CD4-positive, alpha-beta T cell treated with Interleukin-4 for 4 hours (primary cell): ENCODE measurements around the gene GLRB.
"Not testable (repeated sequence)": the region's sequence is repeated elsewhere in the genome, so short reads cannot be mapped to it uniquely, and the experiment has no call there.

ENCODE experiments used
- DNase-seq: peaks from one replicate; pipeline ENCODE4 v3.0.0-alpha.2; 2020

Gene GLRB

DNA sequence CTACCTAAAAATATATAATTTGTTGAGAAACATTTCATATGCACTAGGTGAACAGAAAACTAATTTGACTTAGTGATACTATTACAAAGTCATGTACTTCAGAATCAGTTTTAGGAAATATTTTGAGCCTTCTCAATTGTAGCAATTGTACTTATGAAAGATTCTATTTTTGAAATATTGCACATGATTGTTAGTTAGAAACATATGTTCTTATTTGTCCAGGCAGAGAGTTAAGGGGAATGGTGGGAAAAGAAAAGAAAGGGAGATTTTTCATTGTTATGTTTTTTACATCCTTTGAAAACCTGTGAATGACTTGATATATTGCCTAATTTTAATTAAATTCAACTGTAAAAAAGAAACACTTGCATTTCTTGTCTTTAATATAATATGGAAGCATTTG lies 66.0 kb downstream of the GLRB start:
- no peak for DNase-seq

DNA sequence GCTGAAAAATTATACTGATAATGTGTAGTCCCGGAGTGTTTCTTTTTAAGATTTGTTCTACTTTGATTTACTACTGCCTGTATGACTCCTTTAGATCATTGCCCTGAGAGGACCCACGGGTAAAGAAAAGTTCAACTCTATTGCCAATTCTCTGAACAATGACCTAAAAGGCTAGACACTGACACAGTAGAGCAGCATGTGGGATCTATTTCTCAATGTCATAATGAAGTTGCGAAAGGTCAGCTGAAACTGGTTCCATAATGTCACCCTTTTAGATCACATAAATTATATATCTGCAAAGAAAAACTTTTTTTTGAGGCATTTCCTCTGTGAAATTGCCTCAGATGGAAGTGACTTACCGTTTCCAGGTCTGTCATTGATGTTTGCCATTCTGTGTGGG lies 67.4 kb downstream of the GLRB start:
- DNase-seq = no peak

DNA sequence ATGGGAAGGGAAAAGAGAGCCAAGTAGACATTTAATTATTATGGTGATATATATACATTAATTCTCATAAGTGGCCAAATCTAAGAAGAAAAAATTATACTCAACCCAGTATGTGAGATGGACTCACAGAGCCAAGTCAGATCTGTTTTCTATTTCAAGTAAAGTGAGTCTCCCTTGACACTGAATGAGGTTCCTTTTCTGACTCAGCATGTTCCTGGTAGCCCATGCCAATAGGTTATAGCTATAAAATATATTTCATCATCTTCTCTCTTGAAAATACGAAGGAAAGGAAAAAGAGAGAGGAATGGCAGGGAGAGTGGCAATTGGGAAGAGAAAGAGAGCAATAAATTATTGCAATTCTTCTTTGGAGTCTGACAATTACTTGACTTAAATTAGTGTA lies 75.8 kb downstream of the GLRB start:
- DNase-seq = no peak

DNA sequence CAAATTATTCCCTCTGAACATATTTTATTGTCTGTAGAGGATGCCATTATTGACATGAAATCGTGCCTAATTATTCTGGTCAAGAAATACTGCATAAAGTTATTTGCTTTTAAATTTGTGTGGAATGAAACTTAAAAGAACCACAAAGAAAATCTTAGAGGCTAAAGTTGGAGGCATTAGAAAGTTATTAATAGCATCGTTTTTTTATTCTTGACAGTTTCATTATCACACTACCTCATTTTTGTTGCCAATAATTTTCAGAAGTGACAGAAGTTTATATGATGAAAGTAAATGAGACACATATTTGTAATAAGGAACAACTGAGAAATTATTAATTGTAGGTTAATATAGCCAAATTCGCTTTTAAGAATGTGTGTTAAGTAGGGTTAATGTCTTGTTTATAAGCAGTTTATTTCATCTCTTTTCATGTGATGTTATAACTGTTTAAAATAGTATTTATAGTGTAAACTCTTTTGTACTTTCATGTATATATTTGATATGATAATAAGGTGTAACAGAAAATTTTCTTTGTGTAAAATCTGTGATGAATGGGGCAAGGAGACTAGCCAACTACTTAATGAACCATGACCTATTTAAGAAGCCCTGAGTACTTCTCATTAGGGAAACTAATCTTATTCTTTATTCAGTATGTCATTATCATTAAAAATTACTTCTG lies 90.1 kb downstream of the GLRB start:
- no peak for DNase-seq

DNA sequence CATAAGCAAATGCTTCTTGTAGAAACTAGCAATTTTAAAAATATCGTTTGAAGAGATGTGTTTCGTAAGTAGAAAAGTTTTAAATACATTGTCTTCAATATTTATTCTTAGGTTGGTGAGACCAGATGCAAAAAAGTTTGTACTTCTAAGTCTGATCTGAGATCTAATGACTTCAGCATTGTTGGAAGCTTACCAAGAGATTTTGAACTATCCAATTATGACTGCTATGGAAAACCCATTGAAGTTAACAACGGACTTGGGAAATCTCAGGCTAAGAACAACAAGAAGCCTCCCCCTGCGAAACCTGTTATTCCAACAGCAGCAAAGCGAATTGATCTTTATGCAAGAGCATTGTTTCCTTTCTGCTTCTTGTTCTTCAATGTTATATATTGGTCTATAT lies 94.4 kb downstream of the GLRB start:
- no peak for DNase-seq

DNA sequence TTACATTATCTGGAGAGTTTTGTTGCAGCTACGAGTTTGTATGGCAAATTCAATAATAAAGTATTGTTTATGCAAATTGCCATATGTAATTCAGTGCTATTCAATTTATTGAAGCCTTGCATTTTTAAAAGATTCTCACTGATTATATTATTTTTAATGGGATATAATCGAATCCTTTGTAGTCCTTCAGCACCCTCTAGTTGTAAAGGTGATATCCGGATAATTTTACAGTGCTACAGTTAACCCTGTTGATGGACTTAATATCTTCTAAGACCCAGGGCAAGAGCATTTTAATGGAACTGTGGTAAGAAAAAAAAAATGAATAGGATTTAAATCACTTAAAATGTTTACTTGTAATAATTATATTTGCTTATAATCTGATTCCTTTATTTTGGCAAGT lies 96.1 kb downstream of the GLRB start:
- DNase-seq = no peak

DNA sequence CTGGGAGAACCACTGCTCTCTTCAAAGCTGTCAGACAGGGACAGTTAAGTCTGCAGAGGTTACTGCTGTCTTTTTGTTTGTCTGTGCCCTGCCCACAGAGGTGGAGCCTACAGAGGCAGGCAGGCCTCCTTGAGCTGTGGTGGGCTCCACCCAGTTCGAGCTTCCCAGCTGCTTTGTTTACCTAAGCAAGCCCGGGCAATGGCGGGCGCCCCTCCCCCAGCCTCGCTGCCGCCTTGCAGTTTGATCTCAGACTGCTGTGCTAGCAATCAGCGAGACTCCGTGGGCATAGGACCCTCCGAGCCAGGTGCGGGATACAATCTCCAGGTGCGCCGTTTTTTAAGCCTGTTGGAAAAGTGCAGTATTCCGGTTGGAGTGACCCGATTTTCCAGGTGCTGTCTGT lies 104.3 kb downstream of the GLRB start:
- DNase-seq = not testable (repeated sequence)

DNA sequence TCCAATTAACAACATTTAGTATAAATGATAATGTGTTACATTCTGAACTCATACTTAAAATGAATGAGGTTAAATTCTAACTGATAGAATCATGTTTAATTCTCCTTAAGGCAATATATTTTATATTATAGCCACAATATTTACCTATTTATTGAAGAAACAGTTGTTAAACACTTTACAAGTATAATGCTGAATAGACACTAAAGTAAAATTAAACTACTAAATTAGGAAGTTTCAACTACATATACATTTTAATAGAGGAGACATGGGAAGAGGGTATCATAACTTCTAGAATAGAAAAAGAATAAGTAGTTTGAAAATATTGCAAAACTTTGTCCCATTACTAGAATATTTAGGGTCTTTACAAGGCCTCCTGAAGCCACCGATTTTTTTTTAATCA lies 108.3 kb downstream of the GLRB start:
- no peak for DNase-seq

DNA sequence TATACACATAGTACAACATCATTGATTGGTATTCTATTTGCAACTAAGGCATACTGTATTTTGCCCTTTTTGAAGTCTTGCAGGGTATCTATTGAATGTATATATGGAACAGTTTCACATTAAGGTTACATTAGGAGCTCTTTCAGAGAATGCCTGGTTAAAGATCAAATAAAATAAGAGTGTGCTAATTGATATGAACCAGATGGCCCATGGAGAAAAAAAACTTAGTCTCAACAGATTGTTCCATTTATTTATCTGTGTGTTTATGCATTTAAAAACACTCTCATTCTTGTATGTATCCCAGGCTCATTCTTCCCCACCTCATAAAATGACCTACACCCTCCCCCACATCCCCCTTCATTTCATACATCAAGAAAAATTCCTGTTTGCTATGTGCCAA lies 109.4 kb downstream of the GLRB start:
- no peak for DNase-seq

DNA sequence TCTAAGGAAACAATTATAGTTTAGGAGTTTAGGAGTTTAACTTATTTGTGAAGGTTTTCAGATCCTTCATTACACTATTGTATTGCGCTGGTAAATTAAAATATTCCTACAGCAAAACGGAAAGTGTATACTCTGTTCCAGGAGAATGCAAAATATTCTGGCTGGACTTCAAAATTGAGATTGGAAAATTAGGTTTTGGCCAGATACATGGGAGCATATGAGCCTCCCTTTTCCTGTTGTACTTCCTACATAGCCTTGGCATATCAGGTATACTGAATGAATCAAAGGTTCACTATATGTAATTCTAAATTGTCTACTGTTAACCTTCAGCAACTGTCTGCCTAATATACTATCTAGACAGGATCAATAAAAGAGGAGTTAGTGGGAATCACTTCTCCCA lies 119.4 kb downstream of the GLRB start:
- DNase-seq = no peak

DNA sequence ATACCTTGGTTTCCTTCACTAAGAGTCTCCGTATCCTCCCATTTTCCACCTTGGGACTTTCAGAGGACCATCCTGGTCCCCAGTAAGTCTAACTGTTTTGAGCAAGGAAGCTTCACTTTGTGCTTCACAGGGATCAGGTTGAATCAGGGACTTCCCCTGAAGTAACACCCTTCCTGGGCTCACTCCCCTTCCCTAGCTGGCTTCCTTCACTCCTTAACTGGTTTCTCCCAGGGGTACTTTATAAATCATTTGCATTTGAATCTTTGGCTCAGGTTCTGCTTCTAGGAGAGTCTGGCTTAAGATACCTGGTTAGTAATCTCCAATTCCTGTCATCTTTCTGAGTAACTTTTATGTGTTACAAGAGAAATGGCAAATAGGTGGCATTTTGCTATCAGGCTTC lies 120.1 kb downstream of the GLRB start:
- DNase-seq = no peak

DNA sequence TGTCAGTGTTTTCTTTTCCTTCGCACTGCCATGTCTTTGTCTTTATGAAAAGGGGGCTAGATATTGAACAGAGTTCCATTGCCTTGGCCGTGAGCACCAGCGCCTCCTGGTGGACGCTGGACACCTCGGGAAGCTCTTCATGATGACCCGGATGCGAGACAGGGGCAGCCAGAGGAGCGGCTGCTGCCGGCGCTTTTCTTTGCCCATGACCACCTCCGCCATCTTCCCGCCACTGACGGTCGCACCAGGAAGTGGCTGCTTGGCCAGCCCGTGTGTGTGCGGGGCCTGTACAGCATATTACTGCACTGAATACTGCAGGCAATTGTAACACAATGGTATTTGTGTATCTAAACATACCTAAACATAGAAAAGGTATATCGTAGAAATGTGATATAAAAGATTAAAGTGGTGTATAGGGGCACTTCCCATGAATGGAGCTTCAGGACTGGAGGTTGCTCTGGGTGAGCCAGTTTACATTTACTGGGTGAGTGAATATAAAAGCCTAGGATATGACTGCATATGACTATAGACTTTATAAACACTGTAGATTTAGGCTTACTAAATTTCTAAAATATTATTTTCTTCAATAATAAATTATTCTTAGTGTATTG lies 128.8 kb downstream of the GLRB start:
- DNase-seq = no peak

DNA sequence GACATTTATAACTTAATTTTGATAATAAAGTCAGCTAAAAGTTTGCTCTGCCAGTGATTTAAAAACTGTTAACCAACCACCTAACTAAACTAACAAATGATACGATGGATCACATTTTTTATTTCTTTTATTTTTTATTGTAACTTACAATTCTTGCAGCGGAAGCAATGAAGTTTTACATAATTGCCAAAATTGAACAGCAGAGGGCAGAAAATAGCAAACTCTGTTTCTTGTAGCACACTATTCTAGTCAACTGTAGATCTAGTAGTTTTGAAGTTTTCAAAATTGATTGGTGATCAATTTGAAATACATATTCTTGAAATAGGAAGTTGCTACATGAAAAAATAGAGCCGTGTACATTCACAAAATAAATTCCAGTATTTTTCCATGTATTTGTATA lies 141.8 kb downstream of the GLRB start:
- no peak for DNase-seq

DNA sequence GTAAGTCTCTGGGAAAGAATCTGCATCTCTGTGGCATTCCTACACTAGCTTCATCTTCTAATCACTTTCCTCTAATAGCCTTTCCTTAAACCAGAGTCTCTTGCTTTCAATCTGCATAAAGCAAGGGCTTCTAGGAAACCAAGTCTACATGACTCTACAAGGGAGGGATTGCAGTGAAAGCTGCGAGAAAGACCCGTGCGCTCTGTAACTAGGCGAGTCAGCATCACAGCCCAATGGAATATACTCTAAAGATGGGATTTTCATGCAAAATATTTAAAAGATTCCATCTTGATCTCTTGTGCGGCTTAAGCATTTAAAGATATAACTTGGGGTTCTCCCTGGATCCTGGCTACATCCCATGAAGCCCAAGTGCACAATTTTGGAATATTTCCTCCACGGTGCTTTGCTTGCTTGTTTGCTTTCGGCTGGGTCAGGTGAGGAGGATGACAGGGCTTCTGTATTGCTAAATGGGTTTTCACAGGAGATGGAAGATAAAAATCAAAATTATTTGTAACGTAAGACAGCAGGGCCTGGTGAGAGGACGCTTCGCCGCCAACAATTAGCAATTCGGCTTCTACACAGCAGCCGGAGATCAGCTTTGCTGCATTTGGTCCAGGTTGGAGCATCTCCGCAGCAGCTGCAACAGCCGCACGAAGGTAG lies 143.9 kb downstream of the GLRB start:
- no peak for DNase-seq

DNA sequence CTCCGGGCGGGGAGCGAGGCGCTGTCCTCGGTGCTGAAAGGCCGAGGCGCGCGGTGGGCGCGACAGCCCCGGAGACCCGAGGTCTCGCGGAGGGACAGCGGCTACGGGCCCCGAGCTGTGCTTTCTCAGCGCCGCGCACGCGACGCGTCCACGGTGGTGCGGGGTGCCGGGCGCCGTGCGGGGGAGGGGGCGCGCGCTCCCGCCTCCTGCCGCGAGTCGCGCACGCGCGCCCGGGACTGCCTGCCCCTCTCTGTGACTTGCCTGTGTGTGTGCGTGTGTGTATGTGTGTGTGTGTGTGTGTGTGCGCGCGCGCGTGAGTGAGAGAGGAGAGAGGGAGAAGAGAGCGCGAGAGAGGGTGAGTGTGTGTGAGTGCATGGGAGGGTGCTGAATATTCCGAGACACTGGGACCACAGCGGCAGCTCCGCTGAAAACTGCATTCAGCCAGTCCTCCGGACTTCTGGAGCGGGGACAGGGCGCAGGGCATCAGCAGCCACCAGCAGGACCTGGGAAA lies 144.5 kb downstream of the GLRB start, which contains the start of gene GRIA2:
GRIA2 (plus strand) TSS at position 358 of the 511 bp plus-strand sequence. CDS start 315 bp downstream, outside the sequence.
- no peak for DNase-seq

DNA sequence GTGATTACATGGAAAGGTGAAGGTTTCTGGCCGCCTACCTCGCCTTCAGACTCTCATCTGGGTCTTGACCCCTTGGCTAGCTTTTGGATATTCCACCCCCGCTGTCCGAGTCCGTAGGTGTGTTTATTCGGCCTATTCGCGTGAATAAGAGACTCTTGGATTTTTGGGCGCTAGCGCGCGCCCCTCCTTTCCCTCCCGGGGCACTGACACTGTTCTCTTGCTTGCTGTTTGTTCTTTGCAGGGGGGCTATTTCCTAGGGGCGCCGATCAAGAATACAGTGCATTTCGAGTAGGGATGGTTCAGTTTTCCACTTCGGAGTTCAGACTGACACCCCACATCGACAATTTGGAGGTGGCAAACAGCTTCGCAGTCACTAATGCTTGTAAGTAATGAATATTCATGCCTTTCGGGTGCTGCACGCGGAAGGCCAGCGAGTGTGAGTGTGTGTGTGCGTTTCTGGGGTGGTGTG lies 145.5 kb downstream of the GLRB start:
- no peak for DNase-seq
